CD14-positive monocyte (primary cell): Measurements from ENCODE around the gene TMPRSS3. TPM values are rescaled to one million over a fixed set of nuclear protein-coding genes. Genes with fewer than 3 reads are reported as not detected.

Source experiments
- DNase-seq, 3 donors: peaks; one replicate each; pipeline ENCODE4 v3.0.0-alpha.2; 2011 to 2022
- H2AFZ ChIP-seq: 2 replicates; pipeline ENCODE4 v1.6.0; 2012; ENCODE audit warnings: mild to moderate bottlenecking, low read depth, low read length, inconsistent platforms; ENCODE audit not compliant: insufficient read depth, poor library complexity, severe bottlenecking
- H3K27ac ChIP-seq, 2 donors: 1 replicate in 1 of 2; 2 replicates in 1 of 2; pipeline ENCODE4 v1.5.1; 2012 to 2013; ENCODE audit warnings: low read length in 2 of 2, control low read depth in 1 of 2, inconsistent platforms in 1 of 2, low read depth in 1 of 2, mild to moderate bottlenecking in 1 of 2
- H3K27me3 ChIP-seq, 2 donors: one replicate each; pipeline versions ENCODE4 v1.6.0 to v1.6.1; 2011 to 2013; ENCODE audit warnings: low read length in 2 of 2; ENCODE audit not compliant: control insufficient read depth in 2 of 2, insufficient read depth in 2 of 2
- H3K36me3 ChIP-seq, 2 donors: replicated peaks in 1 of 2; 1 replicate in 1 of 2; 2 replicates in 1 of 2; pipeline versions ENCODE4 v1.5.1 to v1.6.1; 2012 to 2013; ENCODE audit warnings: low read length in 2 of 2, control low read depth in 1 of 2, inconsistent platforms in 1 of 2, mild to moderate bottlenecking in 1 of 2; ENCODE audit not compliant: insufficient read depth in 2 of 2, control insufficient read depth in 1 of 2
- H3K4me1 ChIP-seq, 2 donors: 1 replicate in 1 of 2; 2 replicates in 1 of 2; pipeline versions ENCODE4 v1.5.1 to v1.6.1; 2012 to 2013; ENCODE audit warnings: low read length in 2 of 2, control low read depth in 1 of 2, inconsistent platforms in 1 of 2, mild to moderate bottlenecking in 1 of 2, moderate library complexity in 1 of 2; ENCODE audit not compliant: insufficient read depth in 2 of 2, control insufficient read depth in 1 of 2
- H3K4me2 ChIP-seq: replicated peaks from 2 replicates; pipeline ENCODE3; 2012; ENCODE audit warnings: low read length, moderate library complexity, mild to moderate bottlenecking; ENCODE audit not compliant: poor library complexity, severe bottlenecking; ENCODE audit errors: extremely low read depth
- H3K4me3 ChIP-seq, 3 experiments: fragments of 200-600 bp in 1 of 3; sonication (generic) in 1 of 3; replicated peaks in 1 of 3; 1 replicate in 2 of 3; 2 replicates in 1 of 3; pipeline ENCODE4 v1.5.1; 2011 to 2013; ENCODE audit warnings: low read length in 3 of 3, mild to moderate bottlenecking in 3 of 3, control low read depth in 2 of 3, low read depth in 2 of 3, inconsistent platforms in 1 of 3, moderate library complexity in 1 of 3
- H3K79me2 ChIP-seq: 2 replicates; pipeline ENCODE4 v1.6.0; 2012; ENCODE audit warnings: mild to moderate bottlenecking, control low read depth, inconsistent platforms, low read length, moderate library complexity; ENCODE audit not compliant: insufficient read depth
- H3K9ac ChIP-seq: 2 replicates; pipeline ENCODE4 v1.6.0; 2017; ENCODE audit warnings: low read length, mild to moderate bottlenecking; ENCODE audit not compliant: insufficient read depth, poor library complexity, severe bottlenecking
- H3K9me3 ChIP-seq, 2 donors: replicated peaks in 1 of 2; 1 replicate in 1 of 2; 2 replicates in 1 of 2; pipeline versions ENCODE4 v1.5.1 to v1.6.1; 2012 to 2013; ENCODE audit warnings: low read length in 2 of 2, control low read depth in 1 of 2; ENCODE audit not compliant: control insufficient read depth in 1 of 2, insufficient read depth in 1 of 2
- H4K20me1 ChIP-seq: 2 replicates; pipeline ENCODE4 v1.6.0; 2012; ENCODE audit warnings: mild to moderate bottlenecking, low read length, control low read depth, moderate library complexity; ENCODE audit not compliant: insufficient read depth
- H3K27ac Mint-ChIP-seq, 7 donors: one replicate each; pipeline ENCODE4 v1.8.0; 2020; ENCODE audit warnings: mild to moderate bottlenecking in 7 of 7, mixed read lengths in 7 of 7, moderate library complexity in 6 of 7, inconsistent platforms in 2 of 7
- H3K27me3 Mint-ChIP-seq, 3 donors: one replicate each; pipeline ENCODE4 v1.8.0; 2021 to 2022; ENCODE audit warnings: low read depth in 3 of 3, mild to moderate bottlenecking in 3 of 3, mixed read lengths in 3 of 3, moderate library complexity in 3 of 3, inconsistent platforms in 1 of 3
- H3K36me3 Mint-ChIP-seq, 2 donors: one replicate each; pipeline ENCODE4 v1.8.0; 2020; ENCODE audit warnings: mixed read lengths in 2 of 2, inconsistent platforms in 1 of 2, mild to moderate bottlenecking in 1 of 2
- H3K4me1 Mint-ChIP-seq: one replicate; pipeline ENCODE4 v1.8.0; 2020; ENCODE audit warnings: mild to moderate bottlenecking, mixed read lengths
- H3K4me3 Mint-ChIP-seq, 2 donors: one replicate each; pipeline ENCODE4 v1.8.0; 2020; ENCODE audit warnings: mild to moderate bottlenecking in 2 of 2, mixed read lengths in 2 of 2, moderate library complexity in 1 of 2
- H3K9me3 Mint-ChIP-seq, 7 donors: one replicate each; pipeline ENCODE4 v1.8.0; 2020 to 2022; ENCODE audit warnings: mixed read lengths in 7 of 7, mild to moderate bottlenecking in 6 of 7, moderate library complexity in 6 of 7, inconsistent platforms in 2 of 7
- CTCF ChIP-seq: fragments of 200-600 bp; IDR thresholded peaks from one replicate; pipeline ENCODE4 v1.8.0; 2022; ENCODE audit warnings: antibody characterized with exemption, mild to moderate bottlenecking
- WGBS: methylation state at CpG from one replicate; pipeline ENCODE4 v1.1.5; 2013; ENCODE audit warnings: missing lambda C conversion rate; ENCODE audit not compliant: insufficient coverage; 5-methylcytosine and 5-hydroxymethylcytosine counted together
- intact Hi-C, 2 donors: fragments of 100-400 bp; cut with micrococcal nuclease; formaldehyde crosslinking; loops; one replicate each; pipeline versions ENCODE4 v1.15.0 to v1.15.1; 2023
- polyA plus RNA-seq, 3 donors: library from polyadenylated mRNA; depleted of rRNA in 1 of 3; unstranded in 2 of 3; stranded (reverse) in 1 of 3; fragments of 300-500 nt in 2 of 3; fragments of >200 nt in 1 of 3; fragmentation: Illumina TruSeq in 2 of 3; gene quantifications; 1 replicate in 2 of 3; 2 replicates in 1 of 3; pipeline ENCODE4 v1.2.3, GENCODE V29; 2012 to 2021

The TMPRSS3 gene
- polyA plus RNA-seq, 3 donors: 0.30 TPM; not detected in 2

GRCh38 chr21:42338729-42339715 is 56.8 kb downstream of the TMPRSS3 start:
- WGBS: 94% methylated on average over 10 of the region's 17 CpGs
- peaks cover 6 to 7% of the 10 kb centered on the region in 2 donors for H3K4me1 ChIP-seq
- Mint-ChIP-seq H3K27me3 (peaks cover 2 to 5% (median 5%) of the 10 kb centered on the region in 3 donors), H3K4me1 (peaks cover 9% of the 10 kb centered on the region), H3K36me3 (no peaks in the 10 kb centered on the region), H3K9me3 (peaks cover 0 to 2% (median 0%) of the 10 kb centered on the region in 7 donors), H3K27ac (peak overlapping the region in 1 of 7 donors; percentile 41), H3K4me3 (no peak overlapping the region)
- intact Hi-C loops: loop anchor here (1.0 to 5.0 kb wide), 2 partner anchors 108 to 111 kb away; no protein-coding TSS in a partner anchor
- H3K79me2 ChIP-seq: no peaks in the 10 kb centered on the region
- H2AFZ ChIP-seq: no peak overlapping the region
- TF ChIP-seq CTCF: no peak
- H3K27ac ChIP-seq: no peak overlapping the region
- H3K27me3 ChIP-seq: peaks cover 0 to 5% of the 10 kb centered on the region in 2 donors
- H3K4me3 ChIP-seq: no peak overlapping the region
- no peaks in the 10 kb centered on the region for H4K20me1 ChIP-seq
- H3K36me3 ChIP-seq: no peaks in the 10 kb centered on the region
- H3K9ac ChIP-seq: no peak overlapping the region
- H3K9me3 ChIP-seq: no peaks in the 10 kb centered on the region
- no peak for DNase-seq
- H3K4me2 ChIP-seq: no peak overlapping the region

GRCh38 chr21:42337830-42338728 is 57.8 kb downstream of the TMPRSS3 start:
- DNase-seq: peak; percentile 63 to 82 (median 70)
- H3K4me3 ChIP-seq: no peak overlapping the region
- no peak overlapping the region for H3K4me2 ChIP-seq
- peaks cover 0 to 5% of the 10 kb centered on the region in 2 donors for H3K27me3 ChIP-seq
- H3K36me3 ChIP-seq: no peaks in the 10 kb centered on the region
- peak; percentile 82 for TF ChIP-seq CTCF
- Mint-ChIP-seq H3K27ac (peak overlapping the region in 1 of 7 donors; percentile 78), H3K27me3 (peaks cover 2 to 6% (median 4%) of the 10 kb centered on the region in 3 donors), H3K36me3 (no peaks in the 10 kb centered on the region), H3K4me1 (peaks cover 9% of the 10 kb centered on the region), H3K9me3 (peaks cover 0 to 2% (median 0%) of the 10 kb centered on the region in 7 donors), H3K4me3 (peak overlapping the region in 1 of 2 donors; percentile 7)
- H4K20me1 ChIP-seq: no peaks in the 10 kb centered on the region
- 56% methylated on average over 15 of the region's 23 CpGs for WGBS
- no peaks in the 10 kb centered on the region for H3K9me3 ChIP-seq
- H3K79me2 ChIP-seq: no peaks in the 10 kb centered on the region
- H3K27ac ChIP-seq: no peak overlapping the region
- no peak overlapping the region for H3K9ac ChIP-seq
- intact Hi-C loops: loop anchor here (1.0 to 5.0 kb wide), 2 partner anchors 109 to 112 kb away; no protein-coding TSS in a partner anchor
- H2AFZ ChIP-seq: no peak overlapping the region
- peaks cover 6 to 7% of the 10 kb centered on the region in 2 donors for H3K4me1 ChIP-seq
